HG03139 (cell line): ENCODE results near the gene LNPK.
"Not testable (repeated sequence)": the region's sequence is repeated elsewhere in the genome, so short reads cannot be mapped to it uniquely, and the experiment has no call there.

ENCODE experiments used
- ATAC-seq: cut with Tn5 transposase; IDR thresholded peaks from one replicate; pipeline ENCODE4 v1.9.1; 2021; ENCODE audit not compliant: unreplicated experiment

Gene LNPK

GRCh38 chr2:175976391-175977157 is 25.5 kb downstream of the LNPK start:
- no peak for ATAC-seq

- no peak for ATAC-seq
Measured at GRCh38 chr2:175973373-175973772, 28.7 kb downstream of the LNPK start.

GRCh38 chr2:175966839-175967238 is 35.2 kb downstream of the LNPK start:
- ATAC-seq: no peak

- ATAC-seq: no peak
Measured at GRCh38 chr2:175965773-175966172, 36.3 kb downstream of the LNPK start.

- ATAC-seq: no peak
Measured at GRCh38 chr2:175964195-175964594, 37.9 kb downstream of the LNPK start.

GRCh38 chr2:175963171-175963570 is 38.9 kb downstream of the LNPK start:
- not testable (repeated sequence) for ATAC-seq

- no peak for ATAC-seq
Measured at GRCh38 chr2:175957845-175958244, 44.2 kb downstream of the LNPK start.

- ATAC-seq: no peak
Measured at GRCh38 chr2:175955136-175955535, 46.9 kb downstream of the LNPK start.

- no peak for ATAC-seq
Measured at GRCh38 chr2:175950512-175950911, 51.6 kb downstream of the LNPK start.

- ATAC-seq: no peak
Measured at GRCh38 chr2:175948191-175948590, 53.9 kb downstream of the LNPK start.

- no peak for ATAC-seq
Measured at GRCh38 chr2:175947073-175947472, 55.0 kb downstream of the LNPK start.

GRCh38 chr2:175941699-175942098 is 60.4 kb downstream of the LNPK start:
- ATAC-seq: no peak

GRCh38 chr2:175937216-175937615 is 64.9 kb downstream of the LNPK start:
- ATAC-seq: no peak

- no peak for ATAC-seq
Measured at GRCh38 chr2:175935289-175936181, 66.5 kb downstream of the LNPK start.

- ATAC-seq: no peak
Measured at GRCh38 chr2:175932675-175933074, 69.4 kb downstream of the LNPK start.

- ATAC-seq: no peak
Measured at GRCh38 chr2:175931805-175932204, 70.3 kb downstream of the LNPK start.

GRCh38 chr2:175930504-175930903 is 71.6 kb downstream of the LNPK start:
- no peak for ATAC-seq

GRCh38 chr2:175929850-175930249 is 72.2 kb downstream of the LNPK start:
- ATAC-seq: no peak

GRCh38 chr2:175926272-175926671 is 75.8 kb downstream of the LNPK start:
- no peak for ATAC-seq

- no peak for ATAC-seq
Measured at GRCh38 chr2:175922160-175922559, 79.9 kb downstream of the LNPK start.

GRCh38 chr2:175918935-175919334 is 83.1 kb downstream of the LNPK start:
- ATAC-seq: no peak

GRCh38 chr2:175914846-175915245 is 87.2 kb downstream of the LNPK start:
- no peak for ATAC-seq
